IPS-15b (cell line): ENCODE results near the gene THOC6.

Source experiments
- H3K27me3 ChIP-seq: one replicate; pipeline ENCODE4 v1.6.1; 2013; ENCODE audit warnings: low read length; ENCODE audit not compliant: control insufficient read depth, insufficient read depth
- H3K36me3 ChIP-seq: one replicate; pipeline ENCODE4 v1.6.1; 2013; ENCODE audit warnings: low read length; ENCODE audit not compliant: control insufficient read depth, insufficient read depth
- H3K4me1 ChIP-seq: one replicate; pipeline ENCODE4 v1.6.1; 2013; ENCODE audit warnings: mild to moderate bottlenecking, low read length; ENCODE audit not compliant: control insufficient read depth, insufficient read depth
- H3K4me3 ChIP-seq: one replicate; pipeline ENCODE4 v1.5.1; 2013; ENCODE audit warnings: low read depth, low read length
- H3K9ac ChIP-seq: one replicate; pipeline ENCODE4 v1.6.1; 2013; ENCODE audit warnings: low read depth, mild to moderate bottlenecking, low read length
- H3K9me3 ChIP-seq: one replicate; pipeline ENCODE4 v1.6.1; 2013; ENCODE audit warnings: mild to moderate bottlenecking, low read length; ENCODE audit not compliant: control insufficient read depth, insufficient read depth

THOC6 gene

GRCh38 chr16:3023669-3024478, at the start of gene THOC6, which contains the start of gene HCFC1R1:
THOC6 (plus strand) TSS chr16:3024035; CDS start chr16:3024327, 292 bp downstream.
HCFC1R1 (minus strand) TSS chr16:3023942; CDS start chr16:3023941, 1 bp downstream.
- peaks cover 8% of the 10 kb centered on the region for H3K4me1 ChIP-seq

GRCh38 chr16:2974319-2975056, 49.3 kb upstream of the THOC6 start:
- Histone ChIP-seq H3K4me3 (no peak overlapping the region), H3K9me3 (no peaks in the 10 kb centered on the region), H3K4me1 (peaks cover 3% of the 10 kb centered on the region), H3K36me3 (peaks cover 65% of the 10 kb centered on the region), H3K9ac (no peak overlapping the region), H3K27me3 (no peaks in the 10 kb centered on the region)

More at GRCh38 chr16:3023669-3024478, at the start of gene THOC6, which contains the start of gene HCFC1R1:
- Histone ChIP-seq H3K27me3 (peaks cover 2% of the 10 kb centered on the region), H3K4me3 (peak within 1 kb of the TSS; percentile 95), H3K9ac (peak within 1 kb of the TSS; percentile 87), H3K36me3 (peaks cover 25% of the 10 kb centered on the region), H3K9me3 (no peaks in the 10 kb centered on the region)

- H3K27me3 ChIP-seq = no peaks in the 10 kb centered on the region
- no peaks in the 10 kb centered on the region for H3K9me3 ChIP-seq
- H3K4me1 ChIP-seq = peaks cover 3% of the 10 kb centered on the region
- H3K9ac ChIP-seq = no peak overlapping the region
- H3K4me3 ChIP-seq = no peak overlapping the region
- peaks cover 66% of the 10 kb centered on the region for H3K36me3 ChIP-seq
These were observed 48.6 kb upstream of the THOC6 start for GRCh38 chr16:2975161-2975795.

- H3K36me3 ChIP-seq = peaks cover 65% of the 10 kb centered on the region
These were observed 47.6 kb upstream of the THOC6 start for GRCh38 chr16:2976201-2976600.

GRCh38 chr16:2976673-2977072, 47.2 kb upstream of the THOC6 start:
- no peaks in the 10 kb centered on the region for H3K27me3 ChIP-seq
- no peak overlapping the region for H3K9ac ChIP-seq
- peaks cover 2% of the 10 kb centered on the region for H3K4me1 ChIP-seq
- no peaks in the 10 kb centered on the region for H3K9me3 ChIP-seq
- H3K36me3 ChIP-seq = peaks cover 62% of the 10 kb centered on the region
- no peak overlapping the region for H3K4me3 ChIP-seq

More at GRCh38 chr16:2976201-2976600, 47.6 kb upstream of the THOC6 start:
- Histone ChIP-seq H3K4me3 (no peak overlapping the region), H3K4me1 (no peaks in the 10 kb centered on the region), H3K27me3 (no peaks in the 10 kb centered on the region), H3K9me3 (no peaks in the 10 kb centered on the region), H3K9ac (no peak overlapping the region)

GRCh38 chr16:2977440-2977839, 46.4 kb upstream of the THOC6 start:
- no peak overlapping the region for H3K9ac ChIP-seq
- H3K4me1 ChIP-seq = peaks cover 7% of the 10 kb centered on the region
- H3K4me3 ChIP-seq = no peak overlapping the region

GRCh38 chr16:2979669-2980226, 44.1 kb upstream of the THOC6 start:
- Histone ChIP-seq H3K27me3 (no peaks in the 10 kb centered on the region), H3K36me3 (peaks cover 34% of the 10 kb centered on the region), H3K9me3 (no peaks in the 10 kb centered on the region), H3K4me3 (peak overlapping the region; percentile 84), H3K4me1 (peaks cover 14% of the 10 kb centered on the region), H3K9ac (peak overlapping the region; percentile 79)

More at GRCh38 chr16:2977440-2977839, 46.4 kb upstream of the THOC6 start:
- Histone ChIP-seq H3K9me3 (no peaks in the 10 kb centered on the region), H3K36me3 (peaks cover 54% of the 10 kb centered on the region), H3K27me3 (no peaks in the 10 kb centered on the region)

- Histone ChIP-seq H3K27me3 (no peaks in the 10 kb centered on the region), H3K4me1 (peaks cover 14% of the 10 kb centered on the region), H3K4me3 (peak within 1 kb of the TSS; percentile 84), H3K9me3 (no peaks in the 10 kb centered on the region), H3K36me3 (peaks cover 27% of the 10 kb centered on the region), H3K9ac (peak within 1 kb of the TSS; percentile 81)
These were observed 43.3 kb upstream of the THOC6 start, which contains the start of gene PKMYT1 for GRCh38 chr16:2980227-2981176. PKMYT1 (minus strand) TSS chr16:2980446; CDS start chr16:2979657, 789 bp downstream.

GRCh38 chr16:2981177-2981898, 42.5 kb upstream of the THOC6 start:
- H3K9me3 ChIP-seq = no peaks in the 10 kb centered on the region
- H3K4me3 ChIP-seq = peak overlapping the region; percentile 84
- H3K9ac ChIP-seq = peak overlapping the region; percentile 81
- peaks cover 14% of the 10 kb centered on the region for H3K4me1 ChIP-seq
- H3K36me3 ChIP-seq = peaks cover 21% of the 10 kb centered on the region
- no peaks in the 10 kb centered on the region for H3K27me3 ChIP-seq

GRCh38 chr16:2981899-2982250, 42.0 kb upstream of the THOC6 start:
- H3K27me3 ChIP-seq = no peaks in the 10 kb centered on the region
- peak overlapping the region; percentile 18 for H3K9ac ChIP-seq
- peaks cover 15% of the 10 kb centered on the region for H3K36me3 ChIP-seq
- H3K9me3 ChIP-seq = no peaks in the 10 kb centered on the region
- H3K4me1 ChIP-seq = peaks cover 14% of the 10 kb centered on the region
- H3K4me3 ChIP-seq = peak overlapping the region; percentile 84
